COR-L47 (cell line): ENCODE data around the gene PLA2G4B.

Experiments
- DNase-seq: peaks from one replicate; lab custom pipeline; 2025; lab: John Stamatoyannopoulos, UW

The PLA2G4B gene

GRCh38 chr15:41806291-41807181, 32.1 kb upstream of the PLA2G4B start:
- peak; percentile 20 for DNase-seq

- DNase-seq, result no peak
These were observed 29.5 kb upstream of the PLA2G4B start for GRCh38 chr15:41809121-41809520.

- DNase-seq, result no peak
These were observed 29.0 kb upstream of the PLA2G4B start for GRCh38 chr15:41809526-41810220.

- no peak for DNase-seq
These were observed 27.8 kb upstream of the PLA2G4B start for GRCh38 chr15:41810651-41811431.

- DNase-seq, result peak; percentile 52
These were observed 27.0 kb upstream of the PLA2G4B start for GRCh38 chr15:41811432-41812195.

GRCh38 chr15:41812820-41813375, 25.7 kb upstream of the PLA2G4B start:
- no peak for DNase-seq

- no peak for DNase-seq
These were observed 25.2 kb upstream of the PLA2G4B start for GRCh38 chr15:41813426-41813825.

- DNase-seq, result no peak
These were observed 24.1 kb upstream of the PLA2G4B start for GRCh38 chr15:41814534-41814933.

- DNase-seq, result no peak
These were observed 21.9 kb upstream of the PLA2G4B start for GRCh38 chr15:41816788-41817187.

- DNase-seq, result no peak
These were observed 21.3 kb upstream of the PLA2G4B start for GRCh38 chr15:41817327-41817726.

- no peak for DNase-seq
These were observed 20.9 kb upstream of the PLA2G4B start for GRCh38 chr15:41817781-41818180.

- no peak for DNase-seq
These were observed 19.1 kb upstream of the PLA2G4B start for GRCh38 chr15:41819455-41820050.

- no peak for DNase-seq
These were observed 17.7 kb upstream of the PLA2G4B start for GRCh38 chr15:41820791-41821423.

- no peak for DNase-seq
These were observed 16.8 kb upstream of the PLA2G4B start for GRCh38 chr15:41821831-41822230.

- DNase-seq, result no peak
These were observed 16.2 kb upstream of the PLA2G4B start for GRCh38 chr15:41822471-41822870.

GRCh38 chr15:41822957-41823356, 15.7 kb upstream of the PLA2G4B start:
- no peak for DNase-seq

GRCh38 chr15:41823502-41823901, 15.1 kb upstream of the PLA2G4B start:
- DNase-seq, result no peak

GRCh38 chr15:41824062-41824745, 14.4 kb upstream of the PLA2G4B start:
- no peak for DNase-seq

GRCh38 chr15:41825145-41825544, 13.5 kb upstream of the PLA2G4B start:
- DNase-seq, result no peak
